GM18867 (cell line): ENCODE results near the gene CD5L.

Experiments used
- ATAC-seq: cut with Tn5 transposase; IDR thresholded peaks from one replicate; pipeline ENCODE4 v1.9.1; 2021; ENCODE audit warnings: mild to moderate bottlenecking, moderate library complexity; ENCODE audit not compliant: unreplicated experiment

CD5L gene

DNA sequence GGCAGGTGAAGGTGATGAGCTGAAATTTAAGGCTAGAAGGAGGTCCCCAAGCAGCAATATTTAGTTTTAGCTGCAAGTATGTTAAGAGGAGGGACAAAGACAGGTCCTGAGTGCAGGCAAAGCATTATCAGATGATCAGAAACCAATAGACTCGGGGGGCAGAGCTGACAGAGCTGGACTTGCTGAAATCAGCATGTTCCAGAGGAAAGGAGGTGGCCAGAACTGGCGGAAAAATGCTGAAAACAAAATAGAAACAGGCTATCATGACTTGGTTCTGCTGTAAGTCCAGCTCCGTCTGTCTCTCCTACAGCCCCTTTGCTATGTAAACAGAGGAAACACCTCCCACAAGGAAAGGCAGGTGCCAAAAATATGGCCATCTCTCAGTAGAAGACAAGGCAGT is at the start of gene CD5L:
Gene CD5L, minus strand, starts transcription at position 101 of the 400 bp plus-strand sequence. CDS start 107 bp downstream, outside the sequence.
- no peak for ATAC-seq

DNA sequence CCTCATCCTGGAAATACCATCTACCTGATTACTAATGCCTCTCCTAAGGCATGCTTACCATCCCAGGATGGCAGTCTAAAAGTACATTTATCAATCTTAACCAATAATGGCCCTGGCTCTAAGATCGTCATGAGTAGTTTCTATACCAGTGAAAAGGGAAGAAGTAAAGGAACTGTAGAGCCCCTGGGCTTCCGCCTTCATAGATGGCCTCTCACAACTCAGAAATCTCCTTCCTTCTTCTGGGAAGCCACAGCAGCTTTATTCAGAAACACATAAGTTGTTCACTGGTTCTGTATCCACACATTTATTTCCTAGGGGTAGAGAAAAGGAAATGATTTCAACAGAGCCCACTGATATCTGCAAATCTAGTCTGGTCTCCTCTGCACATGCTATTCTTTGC is 41.0 kb upstream of the CD5L start:
- ATAC-seq: no peak

DNA sequence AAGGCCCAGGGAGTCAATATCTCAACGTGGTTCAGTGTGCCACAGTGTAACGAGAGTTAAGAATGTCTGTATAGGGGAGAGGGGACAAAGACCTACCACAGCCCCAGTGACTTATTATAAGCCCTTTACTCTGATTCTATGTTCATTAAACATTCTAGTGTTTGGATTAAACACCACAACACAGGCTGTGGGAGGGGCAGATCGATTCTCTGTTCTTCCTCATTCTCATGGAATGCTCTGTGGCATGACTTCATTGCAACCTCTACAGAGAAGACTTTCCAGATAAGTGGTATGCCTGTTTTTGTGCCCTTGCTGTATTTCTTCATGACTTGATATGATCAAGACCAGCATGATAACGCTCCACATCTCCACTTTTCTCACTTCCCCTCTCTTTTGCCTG is 39.0 kb upstream of the CD5L start:
- no peak for ATAC-seq

DNA sequence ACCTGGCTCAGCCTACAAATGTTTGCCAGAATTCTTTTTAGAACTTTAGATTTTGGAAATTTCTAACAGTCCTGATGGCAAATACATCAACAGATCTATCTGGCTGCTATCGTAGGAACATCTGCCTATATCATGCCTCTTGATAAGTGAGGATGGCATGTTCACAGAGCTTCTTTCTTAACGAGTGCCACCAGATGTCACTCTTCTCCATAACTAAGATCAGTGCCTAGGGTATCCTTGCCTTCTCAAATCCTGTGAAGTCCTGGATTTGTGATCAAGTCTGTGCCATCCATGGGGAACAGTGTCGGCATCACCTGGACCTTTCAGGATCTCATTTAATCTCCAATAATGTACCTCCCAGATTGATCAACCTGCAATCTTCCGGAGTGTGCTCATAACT is 36.5 kb upstream of the CD5L start:
- no peak for ATAC-seq

DNA sequence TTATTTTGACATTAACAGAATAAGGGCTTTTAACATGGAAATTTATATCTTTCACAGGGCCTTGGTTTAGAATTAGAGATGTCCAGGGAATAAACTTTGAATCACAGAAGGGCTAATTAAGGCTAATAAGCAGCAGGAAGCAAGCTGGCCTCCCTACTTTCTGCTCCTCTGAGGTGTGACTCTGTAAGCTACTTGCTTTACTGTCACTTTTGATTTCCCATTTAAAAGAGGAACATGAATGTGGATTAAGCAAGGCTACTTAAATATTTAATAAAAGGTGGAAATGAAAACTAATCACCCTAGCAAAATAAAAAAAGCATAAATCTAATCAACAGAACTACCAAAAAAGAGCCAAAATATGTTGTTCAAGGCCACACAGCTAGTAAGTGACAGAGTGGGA is 28.9 kb upstream of the CD5L start:
- ATAC-seq: no peak

DNA sequence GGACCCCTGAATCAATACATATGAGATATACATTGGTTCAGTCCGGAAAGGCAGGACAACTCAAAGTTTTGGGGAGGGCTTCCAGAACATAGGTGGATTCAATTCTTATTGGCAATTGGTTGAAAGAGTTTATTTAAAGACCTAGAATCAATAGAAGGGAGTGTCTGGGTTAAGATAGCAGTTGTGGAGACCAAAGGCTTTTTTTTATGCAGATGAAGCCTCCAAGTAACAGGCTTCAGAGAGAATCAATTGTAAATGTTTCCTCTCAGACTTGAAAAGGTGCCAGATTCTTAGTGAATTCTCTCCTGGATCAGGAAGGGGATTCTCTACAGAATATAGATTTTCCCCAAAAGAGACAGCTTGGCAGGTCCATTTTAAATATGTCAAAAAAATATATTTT is 27.0 kb upstream of the CD5L start:
- ATAC-seq: no peak

DNA sequence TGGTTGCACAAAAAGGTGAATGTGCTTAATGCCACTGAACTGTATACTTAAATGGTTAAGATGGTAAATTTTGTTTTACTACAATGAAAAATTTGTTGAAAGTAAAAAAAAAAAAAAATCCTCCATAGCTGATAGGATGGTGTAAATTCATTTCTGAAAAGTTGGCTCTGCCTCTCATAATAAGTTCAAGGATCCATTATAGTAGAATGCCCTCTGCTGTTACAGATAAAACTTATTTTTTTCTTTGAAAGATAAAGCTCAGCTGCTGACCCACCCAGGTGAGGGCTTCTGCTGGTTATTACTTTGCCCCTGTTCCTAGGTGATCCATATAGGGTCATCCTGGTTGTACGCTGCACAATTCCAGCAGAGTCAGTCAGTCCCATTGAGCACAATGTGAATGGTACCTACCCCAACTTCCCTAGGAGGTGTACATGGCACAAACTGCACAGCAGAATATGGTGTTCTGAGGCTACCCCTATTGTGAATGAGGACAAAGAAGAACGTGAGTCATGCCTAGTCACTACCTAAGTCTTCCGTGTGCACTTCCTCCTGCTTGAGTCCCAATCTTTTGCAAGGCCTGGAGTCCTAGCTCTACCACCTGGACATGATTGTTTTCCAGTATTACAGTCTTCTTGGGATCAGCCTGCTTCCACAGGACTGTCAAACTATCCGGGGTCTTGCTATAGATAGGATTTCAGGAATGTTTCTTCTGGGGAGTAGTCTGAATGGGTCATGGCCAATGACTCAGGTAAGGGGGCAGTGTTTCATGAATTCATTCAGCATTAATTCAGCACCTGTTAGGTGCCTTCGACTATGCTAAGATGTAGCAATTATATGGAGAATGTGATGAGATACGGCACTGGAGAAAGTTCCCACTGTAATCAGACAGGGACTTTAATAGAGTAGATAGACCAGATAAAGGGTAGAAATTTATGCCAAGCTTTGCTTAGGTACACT is 20.8 kb upstream of the CD5L start:
- ATAC-seq: no peak

DNA sequence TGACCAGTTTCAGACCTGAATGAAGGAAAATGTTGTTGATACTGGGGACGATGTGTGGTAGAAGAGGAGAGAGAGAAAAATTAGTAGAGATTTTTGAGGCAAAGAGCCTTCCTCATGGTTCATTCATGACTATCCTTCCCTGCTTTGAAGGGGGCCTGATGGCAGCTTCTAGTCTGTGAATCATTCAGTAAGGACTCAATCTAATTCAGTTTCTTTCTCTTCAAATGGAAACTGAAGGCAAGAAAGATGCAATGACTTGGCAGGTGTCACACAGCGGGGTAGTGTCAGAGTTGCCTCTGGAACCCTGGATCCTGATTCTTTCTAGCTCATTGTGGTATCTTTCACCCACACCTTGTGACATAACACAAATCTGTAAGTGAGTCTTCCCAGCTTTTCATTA is 14.9 kb upstream of the CD5L start:
- peak; percentile 83 for ATAC-seq

DNA sequence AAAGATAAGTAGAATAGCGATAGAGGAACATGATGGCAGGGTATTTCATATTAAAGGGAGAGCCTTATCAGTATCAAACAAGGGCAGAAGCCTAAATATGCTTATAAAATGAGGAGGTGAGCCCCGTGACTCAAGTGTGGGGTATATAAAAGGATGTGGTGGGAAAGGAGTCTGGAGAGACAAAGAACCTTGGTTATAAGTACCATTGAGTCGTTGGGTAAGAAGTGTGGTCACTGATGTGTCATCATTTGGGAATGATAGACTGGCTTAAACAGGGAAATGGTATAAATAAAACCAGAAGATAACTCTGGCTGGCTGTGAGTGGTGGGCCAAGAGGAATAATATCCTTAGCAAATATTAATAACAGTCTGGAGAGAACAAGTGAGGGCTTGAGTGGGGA is 10.9 kb upstream of the CD5L start:
- ATAC-seq: no peak

DNA sequence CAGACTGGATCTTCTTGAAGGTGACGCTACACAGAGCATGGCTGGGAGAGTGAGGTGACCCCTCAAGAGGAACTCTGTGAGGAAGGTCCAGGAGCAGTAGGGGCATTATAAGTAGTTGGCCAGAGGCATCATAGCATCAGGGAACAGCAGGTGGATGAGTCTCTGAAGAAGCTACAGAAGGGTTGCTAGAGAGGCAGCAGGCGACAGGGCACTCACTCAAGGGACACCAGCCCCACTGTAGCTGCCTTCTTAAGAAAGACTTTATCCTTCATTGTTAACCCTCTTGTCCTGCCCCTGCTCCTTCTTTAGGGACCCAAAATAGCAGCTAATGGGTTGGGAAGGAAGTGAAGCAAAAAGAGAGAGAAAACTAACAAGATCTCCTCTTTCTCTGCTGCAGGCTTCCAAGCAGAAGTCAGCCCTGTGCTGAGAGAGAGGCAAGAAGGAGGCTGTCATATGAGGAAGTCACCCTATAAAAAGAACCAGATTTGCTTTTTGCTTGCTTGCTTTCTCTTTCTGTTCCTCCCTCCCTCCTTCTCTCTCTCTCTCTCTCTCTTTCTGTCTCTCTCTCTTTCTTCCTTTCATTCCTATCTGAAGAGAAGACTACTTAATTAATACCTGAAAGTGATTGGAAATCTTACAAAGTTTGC is 7.7 kb upstream of the CD5L start:
- peak; percentile 87 for ATAC-seq

DNA sequence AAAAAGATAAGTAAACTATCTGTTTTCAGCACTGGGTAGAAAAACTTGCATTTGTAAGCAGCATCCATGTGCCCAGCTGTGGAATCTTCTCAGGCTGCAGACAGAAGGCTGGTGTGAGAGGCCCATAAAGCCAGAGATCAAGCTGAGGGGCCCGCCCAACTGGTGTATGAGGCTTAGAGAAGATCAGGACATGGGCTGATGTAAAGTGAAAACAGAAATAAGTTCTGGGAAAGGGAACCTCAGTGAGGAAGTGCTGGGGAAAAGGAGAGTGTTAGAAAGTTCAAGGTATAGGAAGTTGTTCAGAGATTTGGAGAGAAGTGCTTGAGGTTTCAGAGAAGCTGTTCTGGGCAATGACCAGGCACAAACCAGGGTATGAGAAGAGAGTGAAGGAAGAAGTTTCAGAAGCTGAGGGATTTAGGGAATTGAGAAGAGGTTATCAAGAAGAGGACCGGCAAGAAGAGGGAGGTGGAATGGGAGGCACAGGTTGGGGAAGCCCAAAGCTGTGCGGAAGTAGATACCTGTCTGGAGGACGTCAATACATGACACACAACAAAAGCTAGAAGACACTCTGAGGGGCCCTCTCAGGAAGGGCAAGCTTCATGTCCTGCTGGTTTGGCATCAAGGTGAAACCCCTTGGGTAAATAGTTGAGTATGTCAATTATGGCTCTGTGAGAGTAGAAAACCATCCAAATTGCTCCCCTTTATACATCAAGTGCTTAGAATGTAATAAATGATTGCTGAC is 2.7 kb upstream of the CD5L start:
- no peak for ATAC-seq

DNA sequence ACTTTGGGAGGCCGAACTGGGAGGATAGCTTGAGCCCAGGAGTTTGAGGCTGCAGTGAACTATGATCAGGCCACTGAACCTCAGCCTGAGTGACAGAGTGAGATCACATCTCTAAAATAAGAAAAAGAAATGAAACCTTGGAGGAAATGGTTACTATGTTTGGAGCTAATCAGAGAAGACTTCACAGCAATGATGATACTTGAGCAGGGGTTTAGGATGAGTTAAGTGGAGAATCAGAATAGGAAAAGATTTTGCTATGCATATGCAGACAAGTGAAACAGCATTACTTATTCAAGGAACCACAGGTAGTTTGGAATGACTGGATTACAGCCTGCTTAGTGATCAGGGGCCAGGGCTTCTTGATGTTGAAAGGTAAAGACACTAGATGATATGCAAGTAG is 1.3 kb upstream of the CD5L start:
- ATAC-seq: no peak

DNA sequence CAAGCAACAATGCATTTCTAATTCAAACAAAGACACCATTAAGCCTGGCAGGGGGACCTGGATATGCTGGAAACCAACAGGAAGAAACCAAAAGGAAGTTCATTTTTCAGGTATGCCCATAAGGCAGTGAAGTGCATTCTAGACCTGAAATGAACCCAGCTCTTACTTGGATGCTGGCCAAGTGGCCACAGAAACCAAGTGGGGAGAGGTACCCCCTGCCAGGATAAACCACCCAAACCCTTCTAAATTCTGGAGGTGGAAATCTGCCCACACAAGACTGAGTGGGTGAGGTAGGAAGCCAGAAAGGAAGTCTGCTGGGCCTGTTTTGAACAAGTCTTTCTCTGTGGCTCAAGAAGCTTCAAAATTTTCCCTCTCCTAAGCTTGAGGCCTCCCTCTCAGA is 2.6 kb downstream of the CD5L start:
- no peak for ATAC-seq

DNA sequence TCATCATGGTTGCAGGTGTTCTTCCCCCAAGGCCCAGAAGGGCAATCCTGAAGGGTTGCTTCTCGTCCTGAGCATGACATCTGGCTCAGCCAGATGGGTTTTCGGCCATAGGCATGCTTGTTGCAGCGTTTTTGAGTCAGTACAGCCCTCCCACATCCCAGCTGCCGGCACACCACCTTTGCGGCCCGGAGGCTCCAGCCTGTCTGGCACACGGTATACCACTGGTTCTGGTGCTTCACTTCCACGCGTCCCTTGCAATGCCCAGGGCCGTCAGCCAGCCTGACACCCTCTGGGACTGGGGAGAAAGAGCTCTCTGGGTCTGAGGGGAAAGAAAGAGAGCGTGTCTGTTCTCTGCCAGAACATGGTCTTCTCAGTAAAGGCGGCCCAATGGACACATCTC is 7.2 kb downstream of the CD5L start:
- no peak for ATAC-seq

DNA sequence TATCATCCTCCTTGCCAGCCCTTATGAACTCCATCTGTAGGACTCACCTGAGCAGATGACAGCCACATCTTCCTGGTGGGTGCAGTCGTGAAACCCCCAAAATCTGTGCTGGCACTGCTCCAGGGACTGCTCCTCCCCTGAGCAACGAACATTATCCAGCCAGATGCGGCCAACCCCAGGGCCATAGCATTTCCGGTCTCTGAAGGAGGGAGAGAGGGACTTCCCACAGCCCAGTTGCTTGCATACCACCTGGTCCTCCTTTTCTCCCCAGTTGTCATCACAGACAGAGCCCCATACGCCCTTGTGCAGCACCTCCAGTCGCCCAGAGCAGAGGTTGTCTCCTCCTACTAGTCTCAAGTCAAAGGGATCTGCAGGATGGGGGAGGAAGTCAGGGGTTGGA is 8.5 kb downstream of the CD5L start:
- no peak for ATAC-seq

DNA sequence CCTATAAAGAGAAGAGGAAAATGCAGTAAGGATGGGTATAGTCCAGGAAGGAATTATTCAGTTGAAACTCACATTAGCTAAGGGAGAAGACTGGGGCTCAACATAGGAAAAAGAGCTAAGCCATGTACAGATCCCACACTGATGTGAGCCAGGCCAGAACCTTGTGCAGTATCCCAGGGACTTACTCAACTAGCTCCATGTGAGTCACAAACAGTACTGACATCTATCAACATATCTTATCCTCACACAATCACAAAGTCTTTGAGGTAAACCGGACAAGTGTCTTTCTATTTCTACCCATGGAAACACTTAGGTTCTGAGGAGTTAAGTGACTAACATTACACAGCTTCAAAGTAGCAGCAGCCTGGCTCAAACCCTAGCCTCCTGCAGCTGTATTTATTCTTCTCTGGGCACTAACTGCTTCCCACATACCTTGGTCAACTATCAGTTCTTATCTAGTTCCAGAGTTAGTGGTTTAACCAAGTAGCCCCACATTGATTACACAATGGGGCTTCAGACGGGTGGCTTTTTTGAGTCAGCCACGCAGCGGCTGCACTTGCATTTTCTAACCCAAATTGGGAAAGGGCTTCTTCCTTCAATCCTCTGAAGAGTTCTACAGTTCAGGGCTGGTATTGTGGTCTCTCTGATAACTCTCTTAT is 9.5 kb downstream of the CD5L start:
- ATAC-seq: no peak

DNA sequence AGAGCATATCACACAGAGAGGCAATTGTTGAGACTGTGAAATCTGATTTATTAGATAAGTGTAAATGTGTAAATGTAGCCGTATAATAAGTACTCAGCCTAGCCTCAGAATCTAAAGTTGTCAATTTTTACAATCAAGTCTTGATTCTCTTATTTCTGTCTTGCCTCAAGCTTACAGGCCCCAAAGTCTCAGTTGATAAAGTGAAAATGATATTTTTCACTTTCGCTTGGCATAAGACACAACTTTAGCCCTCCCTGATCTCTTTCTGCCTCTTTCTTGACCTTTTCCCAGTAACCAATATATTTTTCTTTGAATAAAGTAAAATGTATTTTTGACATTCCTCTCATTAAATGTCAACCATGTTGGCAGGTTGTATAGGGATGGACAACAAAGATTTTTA is 10.7 kb downstream of the CD5L start:
- no peak for ATAC-seq

DNA sequence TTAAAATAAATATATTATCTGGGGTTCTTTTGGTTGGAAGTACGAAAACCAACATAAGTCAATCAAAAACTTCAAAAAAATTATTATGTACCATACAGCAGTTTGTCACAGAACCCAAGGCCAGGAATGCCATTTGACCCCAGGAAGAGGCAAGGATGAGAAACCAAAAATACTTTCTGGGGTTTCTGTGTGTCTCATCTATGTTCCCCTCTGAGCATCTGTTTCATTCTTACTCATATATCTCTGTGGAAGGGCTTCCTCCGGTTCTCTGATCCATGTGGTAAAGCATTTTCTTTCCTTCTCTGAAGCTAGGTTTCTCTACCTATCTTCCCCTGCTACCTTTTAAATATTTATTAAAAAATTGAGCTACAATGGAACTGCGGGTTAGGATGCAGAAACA is 11.9 kb downstream of the CD5L start:
- ATAC-seq: no peak

DNA sequence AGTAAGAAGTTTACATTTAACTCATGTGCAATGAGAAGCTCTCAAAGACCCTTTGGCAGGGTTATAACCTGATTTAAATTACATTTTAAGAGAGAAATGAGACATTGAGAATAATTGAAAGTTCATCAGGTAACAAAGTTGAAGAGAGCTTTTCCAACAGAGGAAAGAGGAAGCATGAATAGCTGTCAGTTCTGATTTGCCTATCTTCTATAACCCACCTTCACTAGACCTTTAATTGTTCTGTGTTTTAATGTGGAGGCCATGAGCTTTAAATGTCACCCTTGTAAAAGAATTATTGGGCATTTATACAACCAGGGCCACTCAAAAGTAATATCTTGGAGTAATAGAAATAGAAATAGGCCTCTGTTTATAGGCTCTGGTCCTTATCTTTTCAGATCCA is 12.4 kb downstream of the CD5L start:
- ATAC-seq: no peak

DNA sequence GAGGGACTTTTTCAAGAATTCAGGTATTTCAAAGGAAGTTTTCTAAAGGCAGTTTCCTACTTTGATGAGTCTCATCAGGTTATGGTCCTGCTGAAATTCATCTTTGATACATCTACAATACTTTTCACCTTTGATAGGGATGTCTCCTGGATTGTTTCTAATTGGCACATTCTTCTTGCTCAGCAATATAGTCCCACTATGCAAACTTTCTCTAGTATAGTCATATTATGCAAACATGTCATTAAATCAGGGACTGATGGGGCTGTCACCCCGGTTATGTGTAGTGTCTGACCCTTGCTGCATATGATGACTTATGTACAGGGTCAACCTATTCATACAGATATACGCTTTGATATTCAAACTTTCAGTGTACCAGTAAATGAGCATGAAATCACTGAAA is 21.3 kb downstream of the CD5L start:
- ATAC-seq: no peak

DNA sequence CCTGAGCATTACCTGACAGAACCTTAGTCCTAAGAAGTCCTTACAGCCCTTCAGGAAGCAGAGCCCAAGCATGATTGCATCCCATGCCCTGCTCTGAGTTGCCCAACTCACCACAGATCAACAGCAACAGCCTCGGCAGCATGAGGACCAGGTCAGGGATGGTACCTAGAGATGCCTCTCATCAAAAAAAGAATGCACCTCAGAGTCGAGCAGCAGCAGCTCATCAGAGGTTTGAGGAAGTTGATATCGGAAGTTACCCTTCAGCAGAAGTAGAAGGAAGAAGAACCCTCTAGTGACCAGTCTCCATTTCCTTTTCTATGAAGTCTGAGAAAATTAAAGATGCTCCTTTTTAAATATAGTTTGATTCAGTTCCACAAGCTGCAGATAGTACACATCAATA is 21.7 kb downstream of the CD5L start, which contains the start of gene FCRL1:
Gene FCRL1, minus strand, starts transcription at position 225 of the 400 bp plus-strand sequence. Its CDS starts 83 bp downstream, at position 142.
- ATAC-seq: no peak
